Upper lobe of left lung (tissue), 6 donors: ENCODE measurements around the gene TBKBP1. TPM values are rescaled to one million over a fixed set of nuclear protein-coding genes. Genes with fewer than 3 reads are reported as not detected.

Source experiments
- ATAC-seq, 2 donors: fragments of 200-7000 bp; cut with Tn5 transposase; one replicate each; pipeline ENCODE4 v1.9.1; 2022; ENCODE audit warnings: mild to moderate bottlenecking in 2 of 2, moderate library complexity in 2 of 2; ENCODE audit not compliant: low FRiP score in 2 of 2
- DNase-seq, 2 donors: peaks; one replicate each; pipeline ENCODE4 v3.0.0-alpha.2; 2019 to 2020
- H3K27ac ChIP-seq, 4 donors: fragments of 200-600 bp; sonication (generic); one replicate each; pipeline ENCODE4 v1.5.1; 2016 to 2019
- H3K27me3 ChIP-seq, 4 donors: fragments of 200-600 bp; sonication (generic); one replicate each; pipeline ENCODE4 v1.5.1; 2017 to 2019
- H3K36me3 ChIP-seq, 4 donors: fragments of 200-600 bp; sonication (generic); one replicate each; pipeline ENCODE4 v1.5.1; 2016 to 2019
- H3K4me1 ChIP-seq, 4 donors: fragments of 200-600 bp; sonication (generic); one replicate each; pipeline ENCODE4 v1.5.1; 2018 to 2019
- H3K4me3 ChIP-seq, 4 donors: fragments of 200-600 bp; sonication (generic); one replicate each; pipeline ENCODE4 v1.5.1; 2017 to 2019; ENCODE audit warnings: mild to moderate bottlenecking in 2 of 4, moderate library complexity in 1 of 4
- H3K9me3 ChIP-seq, 4 donors: fragments of 200-600 bp; sonication (generic); one replicate each; pipeline ENCODE4 v1.5.1; 2018 to 2019
- EP300 ChIP-seq, 4 donors: sonication (generic); formaldehyde crosslinking; IDR thresholded peaks; one replicate each; pipeline ENCODE4 v1.5.1; 2017; ENCODE audit warnings: antibody characterized with exemption in 4 of 4, control low read depth in 2 of 4
- POLR2A ChIP-seq, 4 donors: fragments of 450-650 bp; IDR thresholded peaks; one replicate each; pipeline ENCODE4 v1.5.1; 2016 to 2017; ENCODE audit warnings: antibody characterized with exemption in 4 of 4, mild to moderate bottlenecking in 2 of 4
- POLR2AphosphoS5 ChIP-seq, 2 donors: sonication (generic); formaldehyde crosslinking; IDR thresholded peaks; one replicate each; pipeline ENCODE4 v1.5.1; 2017; ENCODE audit warnings: antibody characterized with exemption in 2 of 2
- WGBS, 2 donors: methylation state at CpG; one replicate each; pipeline ENCODE4 v1.1.5; 2017 to 2018; 5-methylcytosine and 5-hydroxymethylcytosine counted together
- total RNA-seq, 6 donors: library from RNA; depleted of rRNA in 4 of 6; stranded (reverse); fragments of >200 nt in 4 of 6; gene quantifications; one replicate each; pipeline versions ENCODE4 v1.1.0 to v1.2.1, GENCODE V29; 2016 to 2021
- TF ChIP-seq, protein P1 (sequence below), 6 experiments: fragments of 450-650 bp in 4 of 6; fragments of 200-600 bp in 2 of 6; sonication (generic) in 2 of 6; IDR thresholded peaks; one replicate each; pipeline ENCODE4 v1.5.1; 2016 to 2019; ENCODE audit warnings: antibody characterized with exemption in 6 of 6
- donor health status: DM: no; HTN: no; CAD: no; lungs with moderate emphysema.
- donor health status: DM: no; HTN: yes; CAD: no; lungs with severe emphysema.

The TBKBP1 gene
- total RNA-seq, 6 donors from 2014 or later, result 6.4 to 28.3 (median 12.8) TPM

DNA sequence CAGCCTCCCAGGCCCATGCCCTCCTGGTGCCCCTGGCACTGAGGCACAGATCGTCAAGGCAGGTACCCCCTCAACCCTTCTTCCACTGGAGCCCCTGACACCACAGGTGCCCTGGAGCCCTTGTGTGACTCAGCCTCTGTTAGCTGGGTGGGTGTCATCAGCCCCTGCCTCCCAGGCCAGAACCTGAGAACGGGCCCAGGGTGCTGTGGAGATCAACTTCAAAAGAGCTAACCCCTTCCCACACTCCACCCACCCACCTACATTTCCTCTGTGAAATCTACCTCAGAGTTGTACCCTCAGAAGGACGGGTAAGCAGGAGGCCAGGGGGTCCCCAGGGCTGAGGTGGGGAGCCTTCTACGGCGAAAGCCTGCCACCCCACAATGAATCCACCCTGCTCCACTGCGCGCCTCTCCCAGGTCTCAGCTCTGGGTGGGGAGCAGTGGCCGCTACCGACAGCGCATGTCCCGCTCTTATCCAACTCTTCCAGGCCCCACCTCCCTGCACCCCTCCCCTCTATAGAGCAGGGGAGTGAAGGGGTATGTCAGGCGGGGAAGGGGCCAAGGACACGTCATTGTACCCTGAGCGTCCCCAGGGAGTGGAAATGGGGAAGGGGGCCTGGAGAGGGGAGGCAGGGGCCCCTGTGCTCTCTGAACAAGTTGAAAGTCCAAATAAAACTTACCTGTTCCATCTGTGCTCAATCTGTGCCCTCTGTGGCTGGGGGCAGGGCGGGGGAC lies 17.6 kb downstream of the TBKBP1 start:
- TF ChIP-seq, protein P1, sequence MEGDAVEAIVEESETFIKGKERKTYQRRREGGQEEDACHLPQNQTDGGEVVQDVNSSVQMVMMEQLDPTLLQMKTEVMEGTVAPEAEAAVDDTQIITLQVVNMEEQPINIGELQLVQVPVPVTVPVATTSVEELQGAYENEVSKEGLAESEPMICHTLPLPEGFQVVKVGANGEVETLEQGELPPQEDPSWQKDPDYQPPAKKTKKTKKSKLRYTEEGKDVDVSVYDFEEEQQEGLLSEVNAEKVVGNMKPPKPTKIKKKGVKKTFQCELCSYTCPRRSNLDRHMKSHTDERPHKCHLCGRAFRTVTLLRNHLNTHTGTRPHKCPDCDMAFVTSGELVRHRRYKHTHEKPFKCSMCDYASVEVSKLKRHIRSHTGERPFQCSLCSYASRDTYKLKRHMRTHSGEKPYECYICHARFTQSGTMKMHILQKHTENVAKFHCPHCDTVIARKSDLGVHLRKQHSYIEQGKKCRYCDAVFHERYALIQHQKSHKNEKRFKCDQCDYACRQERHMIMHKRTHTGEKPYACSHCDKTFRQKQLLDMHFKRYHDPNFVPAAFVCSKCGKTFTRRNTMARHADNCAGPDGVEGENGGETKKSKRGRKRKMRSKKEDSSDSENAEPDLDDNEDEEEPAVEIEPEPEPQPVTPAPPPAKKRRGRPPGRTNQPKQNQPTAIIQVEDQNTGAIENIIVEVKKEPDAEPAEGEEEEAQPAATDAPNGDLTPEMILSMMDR (IDR thresholded peaks at IDR 0.05), result no peak
- TF ChIP-seq POLR2AphosphoS5 (IDR thresholded peaks at IDR 0.05), result no peak
- TF ChIP-seq POLR2A (IDR thresholded peaks at IDR 0.05), result no peak
- no peak for TF ChIP-seq EP300 (IDR thresholded peaks at IDR 0.05)
- H3K27me3 ChIP-seq, result no peaks in the 10 kb centered on the region
- no peaks in the 10 kb centered on the region for H3K9me3 ChIP-seq
- H3K4me1 ChIP-seq, result peaks cover 9 to 22% (median 10%) of the 10 kb centered on the region in 4 donors
- WGBS, 2 donors, result 90 to 97% methylated on average over 13 to 14 of the region's 15 CpGs
- no peak overlapping the region for H3K4me3 ChIP-seq
- no peak overlapping the region for H3K27ac ChIP-seq
- H3K36me3 ChIP-seq, result peaks cover 3 to 29% (median 17%) of the 10 kb centered on the region in 4 donors
- DNase-seq, result no peak
- ATAC-seq, result no peak

DNA sequence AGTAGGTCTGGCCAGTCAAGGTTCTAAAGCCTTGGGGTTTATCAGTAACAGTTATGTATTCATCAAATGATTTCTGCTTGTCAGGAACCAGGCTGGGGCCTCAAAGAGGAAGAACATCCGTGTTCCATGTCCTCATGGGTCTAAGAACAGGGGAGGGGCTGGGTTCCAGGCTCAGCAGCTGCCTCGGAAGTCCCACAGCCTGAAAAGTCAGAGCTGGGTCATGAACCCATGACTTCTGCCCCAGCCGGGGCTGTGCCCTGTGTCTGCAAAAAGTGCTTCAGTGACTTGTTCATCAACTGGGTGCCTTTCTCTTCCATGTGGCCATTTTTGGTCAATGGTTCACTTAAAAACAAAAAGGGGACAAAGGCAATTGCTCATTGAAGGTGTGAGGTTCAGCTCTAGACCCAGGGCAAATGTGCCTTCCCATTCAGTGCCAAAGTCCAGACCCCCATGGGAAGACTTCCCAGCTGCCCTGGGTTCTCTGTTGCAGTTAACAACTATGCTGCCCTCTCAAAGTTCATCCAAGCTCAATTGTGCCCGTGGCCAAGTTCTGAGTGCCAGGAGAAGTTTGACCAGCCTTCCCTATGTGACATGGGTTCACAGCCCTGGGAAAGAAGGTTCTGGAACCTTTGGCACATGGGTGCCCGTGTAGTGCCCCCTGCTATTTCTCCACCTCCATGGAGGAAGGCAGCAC lies 18.5 kb downstream of the TBKBP1 start:
- TF ChIP-seq, protein P1 (IDR thresholded peaks at IDR 0.05), result no peak
- no peak for TF ChIP-seq EP300 (IDR thresholded peaks at IDR 0.05)
- no peak for TF ChIP-seq POLR2AphosphoS5 (IDR thresholded peaks at IDR 0.05)
- TF ChIP-seq POLR2A (IDR thresholded peaks at IDR 0.05), result no peak
- WGBS, 2 donors, result 40 to 55% methylated on average over 3 to 5 of the region's 5 CpGs
- DNase-seq (no peak), ATAC-seq (no peak)
- Histone ChIP-seq H3K27me3 (no peaks in the 10 kb centered on the region), H3K9me3 (no peaks in the 10 kb centered on the region), H3K4me3 (no peak overlapping the region), H3K36me3 (peaks cover 3 to 29% (median 17%) of the 10 kb centered on the region in 4 donors), H3K4me1 (peaks cover under 1 to 17% (median under 1%) of the 10 kb centered on the region in 4 donors), H3K27ac (no peak overlapping the region)

DNA sequence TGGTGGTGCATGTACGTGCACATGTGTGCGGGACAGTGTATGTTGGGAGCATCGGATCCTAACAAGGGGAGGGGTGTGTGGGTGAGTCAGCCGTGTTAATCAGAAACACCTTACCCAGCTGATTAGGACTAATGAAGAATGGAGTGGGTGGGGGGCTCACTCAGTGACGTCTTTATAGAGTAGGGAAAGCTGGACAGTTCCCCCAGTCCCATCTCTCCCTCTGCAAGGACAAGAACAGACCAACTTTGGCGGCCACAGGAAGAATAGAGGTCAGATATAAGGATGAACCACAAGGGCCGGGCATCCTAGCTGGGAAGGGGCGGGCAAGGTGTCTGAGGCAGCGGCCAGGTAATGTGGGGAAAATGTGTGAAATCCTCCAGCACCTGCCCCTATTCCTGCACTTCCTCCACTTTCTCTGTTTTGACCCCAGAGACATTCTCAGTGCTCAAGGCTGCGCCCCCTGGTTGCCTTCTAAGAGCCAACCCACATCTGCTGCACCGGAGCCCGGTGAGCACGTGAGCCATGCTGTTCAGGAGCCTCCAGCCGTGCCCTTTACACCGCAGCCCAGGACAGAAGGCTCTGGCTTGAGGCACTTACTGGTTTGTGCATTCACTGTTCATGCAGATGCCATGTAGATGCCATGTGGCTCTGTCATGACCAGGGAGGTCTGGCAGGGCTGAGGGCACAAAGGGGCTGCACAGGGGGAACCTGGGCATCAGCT lies 20.2 kb downstream of the TBKBP1 start:
- Histone ChIP-seq H3K9me3 (no peaks in the 10 kb centered on the region), H3K4me3 (no peak overlapping the region), H3K27me3 (no peaks in the 10 kb centered on the region), H3K27ac (no peak overlapping the region), H3K4me1 (peaks cover 1 to 14% (median 4%) of the 10 kb centered on the region in 4 donors), H3K36me3 (peaks cover 3 to 28% (median 15%) of the 10 kb centered on the region in 4 donors)
- TF ChIP-seq EP300 (IDR thresholded peaks at IDR 0.05) (no peak), POLR2A (IDR thresholded peaks at IDR 0.05) (no peak), POLR2AphosphoS5 (IDR thresholded peaks at IDR 0.05) (no peak)
- TF ChIP-seq, protein P1 (IDR thresholded peaks at IDR 0.05), result no peak
- ATAC-seq, result no peak
- 47 to 48% methylated on average over 12 to 14 of the region's 15 CpGs for WGBS, 2 donors
- DNase-seq, result no peak

DNA sequence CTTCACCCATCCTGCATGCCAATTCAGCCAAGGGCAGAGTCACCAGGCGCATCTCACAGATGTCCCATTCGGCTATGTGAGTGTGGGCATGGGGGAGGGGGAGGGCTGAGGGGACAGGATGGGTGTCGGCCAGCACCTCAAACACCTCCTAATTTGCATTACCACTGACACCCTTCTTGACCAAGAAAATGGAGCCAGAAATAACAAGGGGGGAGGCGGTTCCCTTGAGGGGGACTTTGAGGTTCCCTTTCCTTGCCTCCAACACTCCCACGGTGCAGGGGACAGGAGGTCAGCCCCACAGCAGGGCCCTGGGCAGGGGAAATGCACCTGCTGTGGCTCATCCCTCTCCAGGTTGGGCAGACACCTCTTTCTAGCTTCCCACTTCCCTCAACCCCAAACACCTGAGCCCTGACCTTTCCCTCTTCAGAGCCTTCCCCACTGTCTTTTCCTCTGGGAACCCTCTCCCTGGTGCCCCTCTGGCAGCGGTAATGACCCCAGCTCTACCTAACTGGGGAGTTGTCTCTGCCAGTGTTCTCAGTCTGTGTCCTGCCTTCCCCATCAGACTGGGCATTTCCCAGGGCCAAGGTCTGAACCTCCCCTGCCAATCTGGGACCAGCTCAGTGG lies 20.9 kb downstream of the TBKBP1 start:
- Histone ChIP-seq H3K4me3 (no peak overlapping the region), H3K27me3 (peaks cover 0 to 2% (median 0%) of the 10 kb centered on the region in 4 donors), H3K9me3 (no peaks in the 10 kb centered on the region), H3K4me1 (peaks cover 3 to 12% (median 7%) of the 10 kb centered on the region in 4 donors), H3K27ac (no peak overlapping the region), H3K36me3 (peaks cover 3 to 20% (median 10%) of the 10 kb centered on the region in 4 donors)
- 68 to 69% methylated on average over 4 to 6 of the region's 6 CpGs for WGBS, 2 donors
- TF ChIP-seq, protein P1 (IDR thresholded peaks at IDR 0.05), result no peak
- DNase-seq, result no peak
- no peak for ATAC-seq
